CD4-positive, alpha-beta T cell treated with Interleukin-4 for 1 hour (primary cell): ENCODE results near the gene CFAP221.

Experiments
- DNase-seq, 2 donors: peaks; one replicate each; pipeline ENCODE4 v3.0.0-alpha.2; 2020 to 2022

CFAP221 gene

GRCh38 chr2:119537792-119538191, 6.5 kb upstream of the CFAP221 start:
- no peak for DNase-seq

GRCh38 chr2:119541476-119541875, 2.8 kb upstream of the CFAP221 start:
- DNase-seq, result no peak

- DNase-seq, result no peak
Observed at GRCh38 chr2:119544939-119545475, 758 bp downstream of the CFAP221 start.

- DNase-seq, result no peak
Observed at GRCh38 chr2:119545754-119546446, 1.7 kb downstream of the CFAP221 start.

GRCh38 chr2:119546447-119546767, 2.2 kb downstream of the CFAP221 start:
- DNase-seq, result no peak

- DNase-seq, result no peak
Observed at GRCh38 chr2:119548516-119549120, 4.4 kb downstream of the CFAP221 start.

GRCh38 chr2:119549241-119549640, 5.0 kb downstream of the CFAP221 start:
- no peak for DNase-seq

- no peak for DNase-seq
Observed at GRCh38 chr2:119550346-119550745, 6.1 kb downstream of the CFAP221 start.

GRCh38 chr2:119550856-119551255, 6.6 kb downstream of the CFAP221 start:
- DNase-seq, result no peak

- no peak for DNase-seq
Observed at GRCh38 chr2:119552902-119553301, 8.7 kb downstream of the CFAP221 start.

- DNase-seq, result no peak
Observed at GRCh38 chr2:119553687-119554344, 9.6 kb downstream of the CFAP221 start.

- DNase-seq, result no peak
Observed at GRCh38 chr2:119565481-119565880, 21.2 kb downstream of the CFAP221 start.

- no peak for DNase-seq
Observed at GRCh38 chr2:119567292-119567691, 23.0 kb downstream of the CFAP221 start.

- DNase-seq, result no peak
Observed at GRCh38 chr2:119574108-119574815, 30.0 kb downstream of the CFAP221 start.

GRCh38 chr2:119574864-119575263, 30.6 kb downstream of the CFAP221 start:
- no peak for DNase-seq

GRCh38 chr2:119575439-119575838, 31.2 kb downstream of the CFAP221 start:
- DNase-seq, result no peak

- no peak for DNase-seq
Observed at GRCh38 chr2:119579424-119580295, 35.4 kb downstream of the CFAP221 start.

- no peak for DNase-seq
Observed at GRCh38 chr2:119580550-119581072, 36.4 kb downstream of the CFAP221 start.

- DNase-seq, result no peak
Observed at GRCh38 chr2:119583291-119583690, 39.0 kb downstream of the CFAP221 start.

GRCh38 chr2:119584469-119584868, 40.2 kb downstream of the CFAP221 start:
- no peak for DNase-seq

GRCh38 chr2:119586085-119586484, 41.8 kb downstream of the CFAP221 start:
- DNase-seq, result no peak

- no peak for DNase-seq
Observed at GRCh38 chr2:119590873-119591272, 46.6 kb downstream of the CFAP221 start.
